ENCODE measurements around the gene GLRA2.

GLRA2 gene

DNA sequence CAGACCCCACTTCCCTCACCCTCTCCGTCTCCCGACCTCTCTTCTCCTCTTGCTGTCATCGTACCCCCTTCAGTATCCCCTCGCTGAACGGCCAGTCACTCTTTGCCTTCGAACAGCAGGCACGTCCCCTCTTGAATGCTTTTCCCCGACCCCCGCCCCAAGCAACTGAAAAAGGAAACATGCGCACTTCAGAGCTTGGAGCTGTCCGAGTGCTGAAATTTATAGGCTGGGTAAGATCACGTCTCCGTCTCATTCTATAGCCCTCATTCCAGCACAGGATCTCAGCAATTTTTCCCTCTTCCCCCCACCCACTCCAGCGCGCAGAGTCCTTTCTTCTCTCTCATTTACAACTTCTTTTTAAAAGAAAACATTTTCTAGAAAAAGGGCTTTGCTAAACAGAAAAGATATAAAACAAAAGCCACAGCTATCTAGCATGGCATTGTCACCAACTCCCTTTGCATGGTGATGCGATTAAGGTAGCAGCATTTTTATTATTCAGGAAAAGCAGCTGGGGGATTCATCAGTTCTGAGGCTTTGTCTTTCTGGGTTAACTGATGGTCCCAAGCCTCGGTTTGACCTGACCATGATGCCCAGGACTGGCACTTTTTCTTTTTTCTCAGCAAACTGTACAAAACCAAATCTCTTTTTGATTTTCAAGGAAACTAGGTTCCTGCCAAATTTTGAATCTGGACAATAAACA lies at the start of gene GLRA2:
Gene GLRA2 (plus strand): TSS at position 247 of the 700 bp plus-strand sequence. CDS start 522 bp downstream, outside the sequence.
- DNase-seq (ENCODE audit: low read depth), result no peak

DNA sequence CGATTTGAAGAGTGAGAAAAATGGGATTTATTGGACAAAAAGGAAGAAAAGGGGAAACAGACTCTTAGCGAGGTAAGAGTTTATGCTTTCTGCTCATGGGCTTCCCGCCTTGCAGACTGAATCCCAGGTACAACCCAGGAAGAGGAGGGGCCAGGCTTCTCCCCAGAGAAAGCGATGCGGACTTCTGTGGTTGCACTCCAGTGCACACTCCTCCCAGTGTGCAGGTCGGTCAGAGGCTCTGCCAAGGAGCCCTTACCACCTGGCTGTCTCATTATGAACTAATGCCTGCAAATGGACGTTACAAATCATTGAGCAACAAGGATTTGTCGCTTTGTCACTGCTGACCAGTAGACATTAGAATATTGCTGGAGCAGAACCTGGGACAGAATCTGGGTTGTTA lies 39.9 kb upstream of the GLRA2 start:
- DNase-seq (ENCODE audit: low read depth), result no peak

DNA sequence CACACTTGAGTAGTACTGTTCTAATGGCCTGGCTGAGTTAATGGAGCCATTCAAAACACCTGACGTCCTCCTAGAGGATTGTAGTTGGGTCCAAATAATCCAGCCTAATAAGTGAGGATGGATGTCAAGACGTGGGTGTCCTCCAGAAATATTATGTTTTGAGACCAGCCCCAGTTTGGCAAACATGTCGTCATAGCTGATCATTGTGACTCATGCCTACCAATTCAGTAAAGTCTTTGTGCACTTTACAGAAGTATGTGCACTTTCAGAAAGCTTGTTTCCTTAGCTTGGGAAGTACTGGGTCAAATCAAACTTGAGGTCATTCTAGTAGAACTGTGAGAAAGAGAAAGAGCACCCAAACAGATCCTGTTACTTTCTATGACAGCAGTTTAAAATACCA lies 37.6 kb upstream of the GLRA2 start:
- DNase-seq (ENCODE audit: low read depth), result no peak

DNA sequence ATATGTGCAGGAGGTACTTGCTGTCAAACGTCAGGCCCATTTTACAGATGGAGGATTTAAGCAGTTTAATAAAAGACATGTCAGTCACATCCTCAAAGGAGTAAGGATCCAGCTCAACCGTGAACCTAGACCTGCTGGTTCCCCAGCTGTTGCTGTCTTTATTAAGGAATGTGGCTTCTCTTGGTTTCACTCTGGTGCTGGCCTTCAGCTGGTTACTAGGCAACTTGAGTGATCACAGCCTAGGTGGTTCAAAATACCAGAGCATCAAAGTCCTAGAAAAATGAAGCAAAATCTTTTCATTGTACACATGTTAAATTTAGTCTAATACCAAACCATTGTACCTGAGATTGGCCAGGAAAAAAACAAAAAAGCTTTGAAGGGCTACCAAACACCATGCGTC lies 32.7 kb upstream of the GLRA2 start:
- no peak for DNase-seq (ENCODE audit: low read depth)

DNA sequence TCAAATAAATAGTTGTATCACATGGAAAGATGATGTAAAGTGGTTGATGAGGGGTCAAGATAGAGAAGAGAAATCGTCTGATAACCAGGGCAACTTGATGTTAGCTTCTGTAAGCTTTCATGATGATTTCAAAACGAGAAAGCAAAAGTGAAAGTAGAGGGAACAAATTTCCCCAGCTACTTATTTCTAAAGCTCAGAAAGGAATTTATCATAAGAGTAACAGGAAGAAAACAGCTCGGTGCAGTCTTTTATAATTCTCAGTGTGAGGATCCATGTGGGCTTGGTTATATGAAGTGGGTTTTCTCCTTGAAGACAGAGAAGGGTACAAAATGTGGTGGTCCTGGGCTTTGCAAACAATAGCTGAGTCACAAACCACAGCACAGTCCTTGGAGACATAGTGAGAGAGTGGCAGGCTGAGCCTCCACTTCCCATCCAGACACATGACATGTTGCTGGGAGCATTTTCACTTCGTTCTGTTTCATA lies 32.1 kb upstream of the GLRA2 start:
- DNase-seq (ENCODE audit: low read depth), result no peak

DNA sequence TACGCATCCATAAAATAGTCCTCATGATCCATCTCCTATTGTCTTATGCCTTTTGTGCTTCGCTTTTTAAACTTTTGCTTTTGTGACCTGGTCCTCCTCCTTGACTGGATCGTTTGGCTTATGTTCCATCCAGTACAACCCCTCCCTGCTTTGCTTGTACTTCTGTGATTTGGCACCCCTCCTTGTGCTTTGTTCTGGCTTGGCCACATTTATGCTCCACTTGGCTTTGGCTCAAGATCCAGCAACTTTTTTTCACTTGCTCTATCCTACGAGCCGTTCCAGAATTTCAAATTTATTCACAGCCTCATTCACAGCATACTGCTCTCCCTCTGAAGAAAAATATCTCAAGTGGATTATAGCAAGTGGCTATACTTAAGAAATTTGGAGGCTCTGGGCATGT lies 28.0 kb upstream of the GLRA2 start:
- DNase-seq (ENCODE audit: low read depth), result no peak

DNA sequence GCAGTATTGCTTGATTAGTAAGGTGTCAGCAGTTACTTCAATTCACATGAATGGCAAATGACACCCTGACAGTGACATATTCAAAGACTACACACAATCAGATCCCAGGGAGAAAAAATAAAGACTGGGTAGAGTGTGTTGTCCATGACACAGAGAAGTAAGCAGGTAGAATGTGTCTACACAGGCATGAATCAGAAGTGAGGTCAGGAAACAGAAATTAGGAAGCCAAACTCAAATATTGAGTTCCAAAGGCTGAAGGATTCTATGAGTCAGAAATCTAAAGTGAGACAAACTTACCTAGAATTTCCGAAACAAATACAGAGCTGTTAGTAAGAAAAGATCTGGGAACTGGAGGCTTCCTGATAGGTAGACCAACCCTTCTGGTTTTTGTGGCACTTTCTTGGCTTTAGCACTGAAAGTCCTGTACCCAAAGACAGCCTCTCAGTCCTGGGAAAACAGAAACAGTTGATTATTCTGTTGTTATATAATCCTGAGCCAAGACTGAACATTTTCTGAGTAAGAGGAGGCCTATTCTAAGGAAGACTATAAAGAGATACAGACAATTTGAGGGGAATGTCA lies 24.3 kb upstream of the GLRA2 start:
- DNase-seq (ENCODE audit: low read depth), result no peak

DNA sequence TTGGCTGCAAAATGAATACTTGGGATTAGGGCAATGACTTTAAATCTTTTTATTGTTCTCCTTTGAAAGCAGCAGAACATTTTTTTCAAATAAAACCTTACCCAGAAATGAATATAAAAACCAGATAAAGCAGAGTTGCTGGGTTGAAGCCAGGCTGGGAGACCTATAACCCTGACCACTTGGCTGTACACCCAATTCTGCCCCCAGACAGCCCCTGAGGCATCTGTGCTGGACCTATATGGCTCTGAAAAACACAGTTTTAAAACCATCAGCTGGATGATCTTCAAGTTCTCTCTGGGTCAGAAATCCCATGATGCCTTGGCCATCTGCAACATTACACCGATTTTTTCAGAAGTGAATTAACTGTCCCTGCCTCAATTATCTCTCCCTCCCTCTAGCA lies 23.7 kb upstream of the GLRA2 start:
- DNase-seq (ENCODE audit: low read depth), result no peak

DNA sequence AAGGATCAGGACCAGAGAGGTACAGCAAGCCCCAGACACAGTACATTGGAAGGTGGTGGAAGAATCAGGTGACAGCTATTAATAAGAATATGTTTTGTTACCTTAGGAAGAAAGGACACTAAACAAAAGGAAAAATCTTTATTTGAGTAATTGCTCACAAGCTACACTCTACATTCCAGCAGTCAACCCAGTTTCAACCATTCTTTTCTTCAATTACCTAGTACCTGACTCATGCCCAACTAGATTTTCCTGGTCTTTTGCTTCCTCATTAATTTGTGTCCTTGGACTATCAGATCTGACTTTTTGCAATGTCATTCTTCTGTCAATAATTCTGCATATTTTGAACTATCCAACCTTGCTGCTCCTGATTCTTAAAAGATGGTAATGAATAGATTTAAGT lies 22.5 kb upstream of the GLRA2 start:
- no peak for DNase-seq (ENCODE audit: low read depth)

DNA sequence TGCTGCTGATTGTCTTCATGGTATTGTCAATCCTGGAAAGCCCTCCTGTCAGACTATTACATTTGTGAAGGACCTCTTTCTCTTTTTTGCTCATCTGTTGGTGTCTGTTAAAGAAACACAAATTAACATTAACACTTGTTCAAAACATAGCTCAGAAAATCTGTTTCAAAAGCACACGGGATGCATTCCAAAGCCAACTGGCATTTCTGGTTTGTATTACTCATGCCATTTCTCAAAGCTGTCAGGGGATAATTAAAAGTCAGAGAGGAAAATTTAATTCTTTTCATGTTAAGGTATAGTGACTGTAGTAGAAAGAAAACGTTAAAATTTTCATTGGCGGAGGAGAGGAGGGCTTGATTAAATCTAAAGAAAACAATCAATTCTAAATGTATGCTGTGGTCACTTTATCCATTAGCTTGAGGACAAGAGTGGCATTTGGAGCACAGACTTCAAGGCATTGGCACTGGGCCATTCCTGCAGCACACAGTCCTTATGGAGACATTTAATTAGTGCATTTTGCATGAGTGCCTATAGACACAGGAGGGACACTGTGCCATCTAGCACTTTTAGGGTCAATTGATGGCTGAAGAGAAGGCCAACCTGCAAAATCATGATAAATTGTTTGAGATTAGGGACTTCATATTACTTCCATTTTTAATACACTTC lies 21.2 kb upstream of the GLRA2 start:
- DNase-seq (ENCODE audit: low read depth), result no peak

DNA sequence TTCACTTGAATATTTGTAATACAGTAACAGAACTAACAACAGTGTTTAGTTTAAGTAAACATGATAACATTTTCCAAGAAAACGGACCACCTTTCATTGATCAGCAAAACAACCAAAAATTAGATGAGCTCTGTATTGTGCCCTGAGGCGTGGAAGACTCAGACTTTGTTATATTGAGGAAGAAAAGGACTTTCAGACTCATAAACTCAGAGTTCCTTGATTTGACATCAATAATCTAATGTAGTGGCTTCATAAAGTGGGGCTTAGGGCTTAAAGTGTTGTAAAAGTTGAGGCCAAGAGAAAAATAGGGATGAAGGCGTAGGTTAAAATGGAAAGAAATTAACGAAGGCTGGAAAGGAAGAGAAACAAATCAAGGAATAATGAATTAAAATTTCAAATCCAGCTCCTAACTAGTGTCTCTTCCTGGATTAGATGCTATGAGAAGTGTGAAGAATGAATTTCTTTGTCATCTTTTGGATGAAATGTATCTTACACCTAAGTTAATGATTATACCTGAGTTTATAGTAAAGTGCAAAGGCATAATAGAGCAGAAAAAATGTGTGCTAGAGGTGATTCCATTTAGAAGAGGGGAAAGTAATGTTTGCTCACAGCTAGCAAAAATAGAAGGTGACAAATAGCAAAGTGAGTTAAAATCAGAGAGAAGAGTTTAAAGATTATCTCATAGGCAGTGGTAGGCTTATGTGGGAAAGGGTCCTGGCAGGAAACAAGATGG lies 19.8 kb upstream of the GLRA2 start:
- DNase-seq (ENCODE audit: low read depth), result no peak

DNA sequence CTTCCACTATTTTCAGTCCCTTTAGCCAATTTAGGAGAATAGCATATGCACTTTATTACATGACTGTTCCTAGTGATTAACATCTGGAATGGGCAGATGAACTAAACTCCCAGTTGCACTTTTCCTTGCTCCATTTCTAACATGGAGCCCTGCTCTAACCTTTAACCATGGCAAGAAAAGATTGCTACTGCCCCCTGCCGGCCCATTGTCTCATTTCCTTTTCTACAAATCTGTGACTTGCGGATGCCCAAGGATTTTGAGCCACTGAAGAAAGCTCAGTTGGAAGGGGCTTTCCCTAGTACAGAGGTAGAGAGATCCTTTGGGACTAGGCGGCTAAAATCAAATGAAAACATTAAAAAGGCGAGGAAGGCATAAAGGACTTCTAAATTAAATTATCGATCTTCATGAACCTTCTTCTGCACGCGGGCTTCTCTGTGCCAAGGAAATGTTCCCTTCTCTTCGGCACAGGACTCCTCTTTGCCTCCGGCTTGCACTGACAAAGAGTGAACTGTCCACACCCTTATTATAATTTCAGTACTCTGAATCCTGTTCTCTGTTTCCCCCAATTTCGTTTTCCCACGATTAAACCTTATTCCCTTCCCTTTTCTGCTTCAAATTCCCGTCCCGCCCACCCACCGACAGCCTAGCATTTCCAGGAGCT lies 577 bp upstream of the GLRA2 start:
- DNase-seq (ENCODE audit: low read depth), result no peak

DNA sequence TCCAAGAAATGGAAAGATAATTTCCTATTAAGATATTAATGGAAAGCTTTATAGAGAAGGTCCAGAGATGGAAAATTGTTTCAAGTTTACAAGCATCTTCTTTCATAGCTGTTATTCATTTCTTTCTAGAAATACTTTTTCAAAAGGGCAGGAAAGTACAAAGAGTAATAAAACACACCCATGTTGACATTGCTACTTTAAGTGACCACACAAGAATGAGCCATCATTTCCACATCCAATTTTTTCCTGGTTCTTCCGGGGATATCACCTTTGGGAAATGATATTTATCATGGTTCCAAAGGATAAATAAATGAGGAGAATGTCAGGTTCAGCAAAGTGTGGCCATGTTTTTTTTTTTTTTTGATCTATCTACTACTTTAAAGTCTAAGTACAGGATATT lies 4.5 kb downstream of the GLRA2 start:
- no peak for DNase-seq (ENCODE audit: low read depth)

DNA sequence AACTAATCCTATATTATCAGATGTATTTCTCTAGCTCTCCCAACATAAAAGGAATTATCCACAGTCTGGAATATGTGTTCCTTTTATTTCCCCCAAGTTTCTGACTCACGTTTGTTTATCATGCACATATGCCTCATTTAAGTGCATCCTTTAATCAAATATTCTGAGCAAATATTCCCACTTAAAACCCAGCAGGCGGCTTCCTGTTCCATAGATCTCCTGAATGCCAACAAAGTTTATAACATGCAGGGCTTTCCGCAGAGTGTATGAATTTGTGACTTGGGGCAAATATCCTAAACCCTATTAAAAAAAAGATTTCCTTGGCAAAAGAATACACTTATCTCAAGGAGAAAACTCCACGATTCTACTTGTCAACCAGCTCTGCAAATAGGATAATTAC lies 16.9 kb downstream of the GLRA2 start:
- no peak for DNase-seq (ENCODE audit: low read depth)

DNA sequence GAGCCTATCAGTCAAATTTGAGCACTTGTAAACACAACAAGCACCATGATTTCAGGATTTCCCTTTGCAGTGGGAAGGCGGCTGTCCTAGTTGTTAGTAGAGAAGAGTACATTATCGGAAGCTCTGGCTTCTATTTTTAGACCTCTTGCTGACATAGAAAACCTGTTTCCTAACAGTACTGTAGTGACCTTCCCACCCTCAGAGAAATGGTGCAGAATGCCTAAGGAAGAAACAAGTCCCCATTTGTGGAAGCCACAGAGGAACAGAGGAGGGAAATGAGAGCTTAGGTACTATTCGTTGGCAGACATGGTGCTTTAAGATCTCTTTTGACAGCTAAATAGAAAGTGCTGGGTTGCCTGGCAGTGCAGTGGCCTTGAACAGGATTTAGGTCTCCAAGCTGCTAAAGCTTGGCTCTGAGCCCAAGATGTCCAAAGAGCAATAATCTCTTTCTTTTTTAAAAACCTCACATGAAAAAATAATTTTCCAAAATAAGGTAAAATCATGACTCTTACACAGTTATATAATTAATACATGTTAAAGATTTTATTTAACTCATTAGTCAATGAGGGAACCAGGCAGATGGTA lies 24.9 kb downstream of the GLRA2 start:
- no peak for DNase-seq (ENCODE audit: low read depth)

DNA sequence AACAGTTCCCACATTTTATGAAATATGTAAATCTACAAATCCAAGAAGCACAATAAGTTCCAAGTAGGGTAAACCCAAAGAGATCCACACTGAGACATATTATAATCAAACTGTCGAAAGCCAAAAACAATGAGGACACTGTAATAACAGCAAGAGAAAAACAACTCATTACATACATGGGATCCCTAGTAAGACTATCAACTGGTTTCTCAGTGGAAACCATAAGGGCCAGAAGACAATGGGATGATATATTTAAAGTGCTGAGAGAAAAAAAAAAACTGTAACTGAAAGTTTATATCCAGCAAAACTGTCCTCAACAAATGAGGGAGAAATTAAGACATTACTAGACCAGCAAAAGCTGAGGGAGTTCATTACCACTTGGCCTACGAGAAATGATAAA lies 34.7 kb downstream of the GLRA2 start:
- no peak for DNase-seq (ENCODE audit: low read depth)

DNA sequence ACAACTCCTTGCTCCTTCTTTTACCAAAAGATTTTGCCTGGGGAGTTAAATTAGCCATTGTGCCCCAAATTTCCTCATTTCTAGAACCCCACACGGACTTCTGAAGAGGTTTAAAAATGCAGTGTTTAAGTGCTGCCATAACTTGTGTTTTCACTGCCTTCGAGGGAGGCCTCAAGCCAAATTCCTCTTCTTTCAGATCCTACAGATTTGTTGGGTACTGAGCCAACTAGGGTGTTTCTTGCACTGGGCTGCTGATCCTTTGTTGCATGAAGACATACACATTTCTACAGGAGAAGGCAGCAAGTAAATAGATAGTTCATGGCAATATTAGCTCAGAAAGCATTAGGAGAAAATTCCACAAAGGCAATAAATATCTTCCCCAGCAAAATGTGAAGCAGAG lies 43.8 kb downstream of the GLRA2 start:
- DNase-seq (ENCODE audit: low read depth), result no peak

DNA sequence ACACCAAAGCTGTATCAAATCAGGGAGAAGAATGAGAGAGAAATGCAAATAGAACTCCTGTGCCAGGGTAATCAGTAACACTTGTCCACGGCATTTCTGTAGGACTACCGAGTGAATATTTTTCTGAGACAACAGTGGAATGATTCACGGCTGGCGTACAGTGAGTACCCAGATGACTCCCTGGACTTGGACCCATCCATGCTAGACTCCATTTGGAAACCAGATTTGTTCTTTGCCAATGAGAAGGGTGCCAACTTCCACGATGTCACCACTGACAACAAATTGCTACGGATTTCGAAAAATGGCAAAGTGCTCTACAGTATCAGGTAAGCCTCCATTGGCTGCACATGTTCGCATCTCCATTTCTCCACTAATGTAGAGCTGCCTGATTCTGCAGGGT lies 51.7 kb downstream of the GLRA2 start:
- no peak for DNase-seq (ENCODE audit: low read depth)

DNA sequence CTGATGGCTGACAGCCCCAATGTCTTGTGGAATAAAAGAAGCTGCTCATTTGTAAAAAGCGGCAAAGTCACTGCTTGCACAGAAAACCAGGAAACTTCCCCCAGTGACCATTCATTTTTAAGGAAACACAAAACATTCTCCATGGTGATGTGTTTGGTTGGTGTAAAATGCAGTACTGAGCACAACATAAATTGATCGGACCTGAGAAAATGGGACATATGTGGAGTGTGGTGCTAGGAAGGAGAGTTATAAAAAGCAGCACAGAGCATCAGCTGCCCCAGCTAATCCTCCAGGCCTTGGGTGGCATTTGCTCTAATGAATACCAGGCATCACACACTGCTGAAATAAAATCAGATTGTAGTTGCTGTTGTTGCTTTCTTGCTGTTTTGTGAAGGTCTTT lies 55.2 kb downstream of the GLRA2 start:
- DNase-seq (ENCODE audit: low read depth), result no peak

DNA sequence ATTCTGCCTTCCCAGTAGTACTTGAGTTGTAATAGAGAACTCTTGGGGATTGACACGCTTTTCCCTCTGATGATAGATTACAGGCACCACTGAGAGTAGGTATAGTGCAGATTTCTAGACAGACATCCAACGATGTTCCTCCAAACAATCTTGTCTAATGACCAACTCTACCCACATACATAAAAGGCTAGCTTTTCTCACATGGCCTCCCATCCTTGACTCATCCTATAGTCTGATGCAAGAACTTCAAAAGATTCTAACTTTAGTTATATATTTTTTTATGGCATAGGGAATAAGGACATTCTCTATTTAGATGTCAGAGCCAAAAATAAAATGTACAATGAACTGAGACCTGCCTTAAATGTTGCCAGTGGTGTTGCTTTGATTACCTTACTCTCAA lies 60.9 kb downstream of the GLRA2 start:
- DNase-seq (ENCODE audit: low read depth), result no peak

DNA sequence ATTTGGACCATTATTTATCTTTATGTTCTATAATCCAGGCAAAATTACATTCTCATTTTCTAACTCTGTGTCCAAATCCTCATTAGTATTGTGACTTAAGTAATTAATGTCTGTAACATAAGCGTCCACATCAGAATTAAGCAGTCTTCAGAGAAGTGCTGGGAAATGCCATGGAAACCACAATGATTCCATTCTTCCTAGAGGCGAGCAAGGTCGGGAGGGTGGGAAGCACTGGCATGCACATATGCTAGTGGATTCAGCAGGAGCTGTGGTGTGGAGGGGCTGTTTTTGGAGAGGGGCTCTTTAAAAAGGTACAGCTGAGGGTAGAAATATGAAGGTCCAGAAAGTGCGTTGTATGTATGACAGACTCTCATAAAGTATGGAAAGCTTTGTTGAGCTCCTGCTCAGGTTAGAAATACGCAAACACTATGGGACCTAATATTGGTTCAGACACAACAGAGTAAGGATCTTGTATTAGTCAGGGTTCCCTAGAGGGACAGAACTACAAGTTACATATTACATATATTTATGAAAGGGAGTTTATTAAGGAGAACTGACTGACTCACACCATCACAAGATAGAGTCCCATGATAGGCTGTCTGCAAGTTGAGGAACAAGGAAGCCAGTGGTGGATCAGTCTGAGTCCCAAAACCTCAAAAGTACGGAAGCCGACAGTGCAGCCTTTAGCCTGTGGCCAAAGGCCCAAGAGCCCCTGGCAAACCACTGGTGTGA lies 61.5 kb downstream of the GLRA2 start:
- DNase-seq (ENCODE audit: low read depth), result no peak
